GM19035 (cell line): ENCODE results near the gene GLRX3.
A peak's percentile ranks its signal among the peaks of the same experiment; 100 is the strongest.

Experiments used
- ATAC-seq: cut with Tn5 transposase; IDR thresholded peaks from one replicate; pipeline ENCODE4 v1.9.1; 2021; ENCODE audit not compliant: unreplicated experiment

The GLRX3 gene

DNA sequence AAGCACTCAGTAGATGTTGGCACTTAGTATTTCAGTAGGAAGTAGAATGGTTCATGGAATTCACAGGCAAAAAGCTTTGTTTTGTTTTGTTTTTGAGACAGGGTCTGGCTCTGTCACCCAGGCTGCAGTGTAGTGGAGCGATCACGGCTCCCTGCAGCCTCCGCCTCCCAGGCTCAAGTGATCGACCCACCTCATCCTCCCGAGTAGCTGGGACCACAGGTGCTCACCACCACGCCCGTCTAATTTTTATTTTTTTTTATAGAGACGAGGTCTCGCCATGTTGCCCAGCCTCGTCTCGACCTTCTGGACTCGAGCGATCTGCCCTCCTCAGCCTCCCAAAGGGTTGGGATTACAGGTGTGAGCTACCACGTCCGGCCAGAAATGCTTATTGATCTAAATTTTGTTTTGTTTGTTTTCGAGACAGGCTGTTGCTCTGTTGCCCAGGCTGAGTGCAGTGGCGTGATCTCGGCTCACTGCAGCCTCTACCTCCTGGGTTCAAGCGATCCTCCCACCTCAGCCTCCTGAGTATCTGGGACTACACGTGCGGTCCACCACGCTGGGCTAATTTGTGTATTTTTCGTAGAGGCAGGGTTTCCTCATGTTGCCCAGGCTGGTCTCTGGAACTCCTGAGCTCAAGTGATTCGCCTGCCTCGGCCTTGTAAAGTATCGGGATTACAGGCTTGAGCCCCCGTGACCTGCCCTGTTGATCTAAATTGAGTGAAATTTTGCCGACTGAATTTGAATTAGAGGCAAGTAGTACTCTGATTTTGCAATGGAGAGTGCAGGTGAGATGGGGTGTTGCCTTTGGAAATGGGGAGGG, 1.7 kb downstream of the GLRX3 start:
- no peak for ATAC-seq

DNA sequence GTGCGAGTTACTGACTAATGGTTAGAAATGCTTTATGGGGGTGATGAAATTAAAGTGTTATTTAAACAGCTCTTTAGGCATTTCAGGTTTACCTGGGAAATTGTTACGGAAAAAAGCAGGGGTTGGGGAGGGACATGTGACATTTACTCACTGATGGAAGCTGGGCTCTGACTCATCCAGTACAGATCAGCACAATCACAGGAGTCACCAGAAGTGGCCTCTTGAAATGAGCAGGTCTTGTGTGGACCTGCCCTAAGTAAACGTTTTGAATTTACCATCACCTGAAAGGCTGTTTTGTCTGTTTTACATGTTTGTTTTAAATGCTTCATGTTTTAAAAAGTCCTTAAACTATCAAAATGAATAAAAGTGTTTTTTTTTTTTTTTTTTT, 2.3 kb downstream of the GLRX3 start:
- ATAC-seq = no peak

DNA sequence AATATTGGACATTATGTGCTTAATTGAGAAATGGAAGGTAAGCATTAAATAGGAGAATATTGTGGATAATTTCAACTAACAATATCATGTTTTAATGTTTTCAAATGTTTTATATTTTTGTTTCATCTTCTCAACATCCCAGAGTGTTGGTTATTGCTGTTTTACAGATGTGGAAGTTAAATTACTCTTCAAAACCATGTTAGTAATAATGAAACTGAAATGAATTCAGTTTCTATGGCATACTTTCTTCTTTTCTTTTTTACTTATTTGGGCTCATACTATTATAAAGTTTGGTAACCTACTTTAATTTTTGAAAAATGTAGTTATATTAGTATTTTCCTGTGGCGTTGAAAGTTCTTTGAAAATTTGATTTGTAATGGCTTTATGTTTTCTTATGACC, 4.2 kb downstream of the GLRX3 start:
- no peak for ATAC-seq

DNA sequence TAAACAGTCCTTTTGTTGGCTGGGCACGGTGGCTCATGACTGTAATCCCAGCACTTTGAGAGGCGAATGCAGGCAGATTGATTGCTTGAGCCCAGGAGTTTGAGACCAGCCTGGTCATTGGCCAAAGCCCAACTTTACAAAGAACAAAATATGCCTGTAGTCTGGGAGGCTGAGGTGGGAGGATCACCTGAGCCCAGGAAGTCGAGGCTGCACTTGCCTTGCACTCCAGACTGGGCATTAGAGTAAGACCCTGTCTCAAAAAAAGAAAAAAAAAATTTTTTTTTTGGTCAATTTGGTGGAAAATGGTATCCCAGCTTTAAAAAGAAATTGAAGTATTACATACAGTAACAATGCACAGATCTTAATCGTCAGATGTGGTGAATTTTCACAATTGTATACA, 4.8 kb downstream of the GLRX3 start:
- ATAC-seq = no peak

DNA sequence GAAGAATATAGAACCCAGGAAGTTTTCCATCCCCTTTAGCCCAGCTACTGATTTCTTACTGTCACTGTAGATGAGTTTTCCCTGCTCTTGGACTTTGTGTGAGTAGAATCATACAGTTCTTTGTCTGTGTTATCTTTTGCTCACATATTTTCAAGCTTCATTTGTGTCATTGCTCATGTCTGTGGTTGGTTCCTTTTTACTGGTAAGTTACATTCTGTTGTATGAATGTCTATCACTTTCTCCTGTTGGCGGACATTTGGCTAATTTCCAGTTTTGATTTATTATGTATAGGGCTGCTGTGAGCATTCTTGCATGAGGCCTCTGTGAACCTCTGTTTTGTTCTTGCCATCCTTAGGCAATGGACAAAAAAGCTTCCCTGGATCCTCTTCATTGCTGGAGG, 5.3 kb downstream of the GLRX3 start:
- no peak for ATAC-seq

DNA sequence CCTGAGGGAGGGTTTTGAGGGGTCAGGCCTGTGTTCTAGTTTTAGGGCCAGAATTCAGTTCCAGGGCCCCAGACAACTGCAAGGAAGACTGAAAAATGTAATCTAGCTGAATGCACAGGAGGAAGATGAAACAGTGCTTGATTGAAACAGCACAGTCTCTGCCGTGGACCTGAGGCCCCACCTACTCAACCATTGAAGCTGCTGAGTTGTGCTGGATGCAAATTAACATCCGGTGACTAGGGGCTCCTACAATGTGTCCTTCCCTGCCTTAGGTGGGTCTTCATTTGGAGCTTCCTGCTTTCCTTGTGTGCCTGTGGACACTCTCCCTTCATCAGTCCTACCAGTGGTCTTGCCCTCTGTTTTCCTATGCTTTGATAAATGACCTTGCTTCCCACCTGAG, 5.7 kb downstream of the GLRX3 start:
- peak; percentile 85 for ATAC-seq

DNA sequence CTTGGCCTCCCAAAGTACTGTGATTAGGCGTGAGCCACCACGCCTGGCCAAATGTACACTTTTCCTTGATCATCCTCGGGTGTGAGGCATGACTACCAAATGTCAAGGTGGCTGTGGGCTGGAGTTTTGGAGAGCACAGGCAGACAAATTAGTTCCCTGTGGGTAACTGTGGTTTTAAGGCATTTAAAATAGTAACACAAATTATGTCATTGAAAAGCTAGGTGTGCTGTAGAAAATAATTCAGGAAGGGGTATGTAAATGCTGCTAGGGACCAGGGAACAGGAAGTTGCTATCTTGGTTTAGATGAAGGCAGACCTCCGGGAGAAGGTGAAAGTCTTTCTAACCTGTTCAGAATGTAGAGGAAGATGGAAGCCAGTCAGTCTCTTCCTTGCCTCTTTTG, 9.9 kb downstream of the GLRX3 start:
- ATAC-seq = no peak

DNA sequence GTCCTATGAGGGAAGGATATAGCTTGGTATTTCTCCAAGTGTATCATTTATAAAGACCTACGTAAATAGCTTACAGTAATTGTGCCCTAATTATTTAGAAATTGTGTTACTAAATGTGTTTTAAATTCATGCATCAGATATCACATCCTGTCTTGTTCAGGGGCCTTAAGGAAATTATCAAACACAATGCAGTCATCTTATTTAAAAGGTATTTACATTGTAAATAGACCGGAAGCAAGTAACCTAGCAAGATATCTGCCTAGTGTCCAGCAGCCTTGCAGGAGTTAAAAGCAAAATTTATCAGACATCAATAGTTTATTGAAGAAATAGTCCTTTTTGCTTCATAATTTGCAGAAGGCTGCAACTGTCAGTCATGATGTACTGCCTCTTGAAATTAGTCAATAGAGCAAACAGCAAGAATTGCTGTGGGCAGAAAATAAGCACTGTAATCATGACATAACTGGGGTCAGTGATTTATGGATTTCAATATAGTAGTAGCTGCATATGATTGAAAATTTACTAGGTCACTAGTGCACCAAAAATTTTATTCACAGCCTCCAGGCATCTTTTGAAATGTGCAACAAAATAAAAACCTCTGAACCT, 23.1 kb downstream of the GLRX3 start:
- no peak for ATAC-seq

DNA sequence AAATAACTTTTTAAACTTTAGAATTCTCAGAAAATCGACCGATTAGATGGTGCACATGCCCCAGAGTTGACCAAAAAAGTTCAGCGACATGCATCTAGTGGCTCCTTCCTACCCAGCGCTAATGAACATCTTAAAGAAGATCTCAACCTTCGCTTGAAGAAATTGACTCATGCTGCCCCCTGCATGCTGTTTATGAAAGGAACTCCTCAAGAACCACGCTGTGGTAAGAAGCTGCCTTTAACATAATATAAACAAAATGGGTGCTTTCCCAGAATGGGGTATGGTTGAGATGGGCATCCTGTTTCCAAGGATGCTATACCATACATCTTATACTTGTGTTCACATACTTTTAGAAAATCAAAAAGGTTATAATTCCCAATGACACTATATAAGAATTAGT, 24.6 kb downstream of the GLRX3 start:
- no peak for ATAC-seq

DNA sequence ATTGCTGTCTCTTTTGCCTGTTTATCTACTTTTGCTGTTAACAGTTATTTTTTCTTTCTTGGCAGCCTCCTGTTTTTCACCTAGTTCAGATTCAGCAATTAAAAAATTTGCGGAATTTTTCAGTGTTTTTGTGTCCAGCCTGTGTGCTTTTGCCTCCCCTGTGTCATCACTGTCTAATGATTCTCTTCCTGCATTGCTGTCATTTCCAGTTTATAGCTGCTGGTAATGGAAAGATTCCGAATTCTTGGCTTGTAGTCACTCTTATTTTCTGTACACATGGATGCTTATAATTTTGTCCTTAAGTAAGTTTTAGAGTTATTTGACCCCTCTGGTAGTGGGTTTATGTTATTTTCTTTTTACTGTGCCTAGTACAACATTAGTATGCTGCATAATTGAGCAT, 25.1 kb downstream of the GLRX3 start:
- ATAC-seq = no peak

DNA sequence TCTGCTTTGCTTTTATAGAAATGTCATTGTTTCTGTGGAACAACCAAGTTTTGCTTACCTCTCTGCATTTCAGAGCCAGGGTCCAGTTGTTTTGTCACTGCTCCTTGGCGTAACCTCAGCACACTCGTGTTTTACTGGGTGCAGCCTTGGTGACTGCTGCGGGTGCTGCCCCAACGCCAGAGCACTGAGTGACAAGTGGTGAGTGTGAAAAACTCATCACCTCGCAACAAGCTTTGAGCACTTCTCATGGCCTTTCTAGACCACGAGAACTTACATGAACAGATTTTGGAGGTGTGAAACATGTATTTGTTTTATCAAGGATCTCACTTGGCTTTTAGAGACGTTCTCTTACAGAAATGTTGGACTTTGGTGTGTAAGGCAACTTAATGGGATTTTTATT, 31.0 kb downstream of the GLRX3 start:
- no peak for ATAC-seq

DNA sequence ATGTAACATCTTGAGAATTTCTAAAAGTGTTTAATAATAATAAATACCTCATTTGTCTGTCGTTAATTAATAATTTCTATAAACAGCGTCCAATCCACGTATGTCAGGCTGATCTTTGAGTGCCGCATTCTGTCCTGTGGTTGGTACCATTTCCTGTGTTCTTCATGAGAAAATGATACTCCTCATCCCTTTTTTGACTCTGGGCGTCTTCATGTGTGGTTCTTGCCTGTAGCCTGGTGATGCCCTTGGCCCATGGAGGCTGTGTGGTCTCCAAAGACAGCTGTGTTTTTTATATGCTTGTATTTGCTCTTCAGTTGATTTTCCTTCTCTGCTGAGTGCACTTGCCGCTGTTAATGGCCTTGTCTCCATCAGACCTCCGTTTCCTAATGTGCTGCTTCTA, 31.5 kb downstream of the GLRX3 start:
- ATAC-seq = no peak

DNA sequence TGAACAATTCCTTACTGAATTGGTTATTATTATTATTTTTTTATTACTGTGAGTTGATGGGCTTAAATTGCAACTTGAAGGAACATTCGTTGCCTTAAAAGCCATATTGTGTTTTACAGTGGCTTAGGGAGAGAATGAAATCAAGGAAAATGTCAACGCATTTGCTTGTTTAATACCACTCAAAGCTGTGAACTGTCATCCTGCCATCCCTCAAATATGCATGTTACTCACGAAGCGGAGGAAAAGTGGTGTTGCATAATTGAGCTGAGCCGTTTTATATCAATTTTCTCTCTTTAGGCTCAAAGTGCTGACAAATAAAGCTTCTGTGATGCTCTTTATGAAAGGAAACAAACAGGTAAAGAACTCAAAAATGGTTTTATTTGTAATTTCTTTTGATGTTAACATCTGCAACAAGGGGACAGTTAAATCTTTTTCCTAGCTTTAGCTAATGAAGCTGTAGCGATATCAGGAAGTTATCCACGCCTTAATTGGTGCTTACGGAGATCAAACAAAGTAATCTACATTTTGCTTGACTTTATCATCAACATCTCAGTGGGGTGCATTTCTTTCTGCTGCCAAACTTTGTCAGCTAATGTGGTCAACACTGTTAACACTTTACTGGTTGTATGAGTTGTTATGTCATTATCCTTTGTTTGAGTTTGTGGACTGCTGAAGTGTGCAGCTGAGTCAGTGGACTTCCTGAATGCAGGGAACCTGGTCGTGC, 33.1 kb downstream of the GLRX3 start:
- no peak for ATAC-seq

DNA sequence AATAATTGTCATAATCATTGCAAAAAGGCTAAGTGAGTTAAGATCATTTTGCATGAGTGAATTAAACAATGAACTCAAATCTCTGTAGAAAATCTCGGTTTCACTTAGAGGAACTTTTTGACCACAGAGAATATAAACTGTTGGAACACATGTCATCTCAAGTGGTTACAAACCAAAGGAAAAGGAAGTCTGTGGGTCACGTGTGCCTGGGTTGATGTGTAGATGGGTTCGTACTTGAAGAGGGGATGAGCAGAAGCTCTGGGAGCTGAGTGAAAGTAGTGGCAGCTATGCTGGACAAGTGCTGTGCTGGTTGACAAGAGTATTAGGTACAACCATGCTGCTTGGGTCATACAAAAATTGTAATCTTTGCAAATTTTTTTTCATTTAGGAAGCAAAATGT, 35.0 kb downstream of the GLRX3 start:
- no peak for ATAC-seq

DNA sequence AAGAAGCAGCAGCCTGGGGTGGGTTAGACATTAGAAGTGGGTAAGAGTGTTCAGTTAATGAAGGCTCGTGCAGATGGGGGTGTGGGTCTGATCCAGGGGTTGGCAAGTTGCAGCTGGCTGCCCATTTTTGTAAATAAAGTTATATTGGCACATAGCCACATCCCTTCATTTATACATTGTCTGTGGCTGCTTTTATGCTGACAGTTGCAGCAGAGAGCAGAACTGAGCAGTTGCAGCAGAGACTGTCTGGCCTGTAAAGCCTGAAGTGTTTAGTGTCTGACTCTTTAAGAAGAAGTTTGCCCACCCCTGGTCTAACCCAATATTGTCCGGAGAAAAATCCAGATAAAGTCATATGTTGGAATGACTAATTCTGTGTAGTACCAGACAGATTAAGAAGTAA, 38.1 kb downstream of the GLRX3 start:
- no peak for ATAC-seq

DNA sequence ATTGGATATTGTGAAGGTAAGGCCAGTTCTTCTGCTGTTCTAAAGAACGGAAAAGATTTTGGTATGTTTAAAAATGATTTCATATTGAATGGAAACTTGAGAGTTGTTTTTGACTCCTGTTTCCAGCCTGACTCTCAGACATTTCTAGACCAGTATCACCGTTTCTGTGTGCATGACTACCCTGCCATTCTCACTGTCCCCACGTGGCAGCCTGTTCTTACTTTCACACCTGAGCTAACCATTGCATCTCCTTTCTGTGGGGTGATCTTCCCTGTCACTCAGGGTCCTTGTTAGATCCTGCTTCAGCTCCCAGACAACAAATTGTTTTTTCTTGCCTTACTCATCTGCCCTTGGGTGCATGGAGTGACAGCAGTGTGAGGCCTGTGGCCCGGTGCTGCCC, 38.9 kb downstream of the GLRX3 start:
- no peak for ATAC-seq

DNA sequence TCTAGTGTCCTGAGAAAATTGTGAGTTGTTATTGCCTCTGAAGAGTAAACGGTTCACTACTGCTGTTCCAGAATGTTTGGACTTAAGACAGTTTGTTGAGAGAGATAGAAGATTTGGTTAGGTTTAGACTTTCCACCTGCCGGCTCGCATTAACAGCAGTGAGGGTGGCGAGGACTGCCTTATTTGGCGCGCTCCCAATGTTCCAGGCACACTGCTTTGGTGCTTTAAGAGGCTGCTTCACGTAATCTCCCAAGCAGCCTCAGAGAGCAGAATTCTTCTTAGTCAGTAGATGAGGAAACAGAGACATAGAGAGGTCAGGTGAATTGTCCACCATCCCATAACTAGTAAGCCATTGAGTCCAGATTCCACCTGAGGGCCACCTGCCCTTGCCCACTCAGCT, 41.1 kb downstream of the GLRX3 start:
- no peak for ATAC-seq

DNA sequence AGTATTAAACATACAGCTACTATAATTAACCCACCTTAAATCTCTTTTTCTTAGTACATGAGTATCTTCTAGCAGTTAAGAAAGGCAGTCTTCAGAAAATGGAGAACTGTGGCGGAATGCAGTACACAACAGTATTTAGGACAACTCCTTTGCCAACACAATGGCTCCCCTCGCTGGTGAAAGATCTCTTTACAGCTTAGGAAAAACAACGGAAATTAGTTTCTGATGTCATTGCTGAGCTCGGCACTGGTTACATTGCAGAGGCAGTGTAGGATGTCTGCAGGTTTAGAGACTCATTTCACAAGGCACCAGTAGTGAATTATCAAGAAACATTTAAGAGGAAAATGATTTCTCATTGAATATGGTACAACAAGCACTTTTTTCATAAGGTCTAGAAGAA, 43.4 kb downstream of the GLRX3 start:
- no peak for ATAC-seq

DNA sequence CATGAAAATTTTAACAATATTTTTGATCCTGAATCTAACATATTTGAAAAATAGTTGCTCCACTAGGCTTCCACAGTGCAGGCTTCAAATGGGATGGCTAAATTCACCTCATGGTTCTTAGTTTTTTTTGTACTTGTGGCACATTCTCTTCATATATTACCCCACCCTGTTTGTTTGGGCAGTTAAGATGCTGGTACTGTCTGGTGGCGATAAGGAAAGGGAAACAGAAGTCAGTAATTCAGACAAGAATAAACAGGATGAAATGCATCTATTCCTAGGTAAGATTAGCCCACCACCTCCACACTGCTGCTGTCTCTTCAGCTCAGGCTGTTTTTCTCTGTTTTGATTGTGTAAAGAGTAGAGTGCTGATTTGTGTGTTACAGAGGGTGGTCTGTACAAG, 44.2 kb downstream of the GLRX3 start:
- ATAC-seq = no peak

DNA sequence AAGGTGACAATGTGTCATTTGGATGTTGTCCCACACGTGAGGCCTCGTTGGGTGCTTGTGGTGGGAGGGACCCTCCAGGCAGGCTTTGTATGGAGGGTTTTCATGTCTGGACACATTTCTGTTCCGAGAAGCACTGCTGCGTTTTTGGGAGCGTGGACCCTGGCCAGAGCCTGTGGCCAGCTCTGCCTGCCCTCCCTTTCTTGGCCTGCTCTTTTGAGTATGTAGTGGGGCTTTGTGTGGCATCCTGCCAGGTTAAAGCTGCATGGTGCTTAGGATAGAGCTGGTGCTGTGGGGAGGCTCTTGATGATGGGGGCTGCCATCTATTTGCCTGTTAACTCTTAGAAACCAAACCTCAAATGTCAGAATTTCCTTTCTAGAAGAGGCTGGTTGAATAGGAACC, 45.7 kb downstream of the GLRX3 start:
- ATAC-seq = no peak

DNA sequence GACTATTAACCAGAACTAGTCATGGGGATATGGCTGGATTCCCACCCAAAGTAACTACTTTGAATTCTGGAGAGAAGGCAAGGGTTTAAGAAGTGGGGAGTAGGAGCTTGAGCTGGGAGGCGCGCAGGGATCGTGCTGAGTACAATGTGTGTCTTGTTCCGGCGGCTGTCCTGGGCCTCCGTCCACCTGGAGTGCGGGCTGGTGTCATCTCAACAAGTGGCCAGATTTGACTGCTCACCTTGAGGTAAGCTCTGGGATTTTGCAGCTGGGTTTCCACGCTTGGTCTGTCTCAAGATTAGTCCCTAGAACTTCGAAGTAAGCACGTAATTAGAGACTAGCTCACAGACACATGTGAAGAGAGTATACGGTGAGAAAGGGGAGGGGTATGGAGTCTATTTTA, 49.4 kb downstream of the GLRX3 start:
- ATAC-seq = no peak
